Mesothelial cell of epicardium (in vitro differentiated cells): ENCODE measurements around the gene STXBP1. TPM values are rescaled to one million over a fixed set of nuclear protein-coding genes. Genes with fewer than 3 reads are reported as not detected.
A peak's percentile ranks its signal among the peaks of the same experiment; 100 is the strongest.

Experiments
- DNase-seq, 2 experiments: peaks; one replicate each; pipeline ENCODE4 v3.0.0; 2021; ENCODE audit warnings: low spot score in 2 of 2; ENCODE audit not compliant: unreplicated experiment in 2 of 2
- H3K27ac Mint-ChIP-seq: 2 replicates; pipeline ENCODE4 v1.8.0; 2021; ENCODE audit warnings: mixed read lengths
- H3K27me3 Mint-ChIP-seq: 2 replicates; pipeline ENCODE4 v1.8.0; 2021; ENCODE audit warnings: low read depth, mixed read lengths
- H3K36me3 Mint-ChIP-seq: 2 replicates; pipeline ENCODE4 v1.8.0; 2021; ENCODE audit warnings: mixed read lengths
- H3K4me1 Mint-ChIP-seq: 2 replicates; pipeline ENCODE4 v1.8.0; 2021; ENCODE audit warnings: mixed read lengths
- H3K4me3 Mint-ChIP-seq: 2 replicates; pipeline ENCODE4 v1.8.0; 2021; ENCODE audit warnings: mild to moderate bottlenecking, moderate library complexity, mixed read lengths
- H3K9me3 Mint-ChIP-seq: 2 replicates; pipeline ENCODE4 v1.8.0; 2021; ENCODE audit warnings: mixed read lengths
- CTCF ChIP-seq: fragments of 200-600 bp; sonication (generic); IDR thresholded peaks from one replicate; pipeline ENCODE4 v1.5.0; 2021; ENCODE audit warnings: antibody characterized with exemption; ENCODE audit not compliant: unreplicated experiment
- total RNA-seq: library from RNA; stranded (reverse); gene quantifications from 3 replicates; pipeline ENCODE4 v1.2.1, GENCODE V29; 2021

Gene STXBP1
- total RNA-seq, 1 donor from 2014 or later, result 105 TPM

- Mint-ChIP-seq H3K4me1 (peaks cover 13% of the 10 kb centered on the region), H3K36me3 (no peaks in the 10 kb centered on the region), H3K27ac (no peak overlapping the region), H3K9me3 (no peaks in the 10 kb centered on the region), H3K27me3 (peaks cover 13% of the 10 kb centered on the region), H3K4me3 (no peak overlapping the region)
- DNase-seq, result no peak
- TF ChIP-seq CTCF, result no peak
Observed at GRCh38 chr9:127739614-127740330, 127.7 kb downstream of the STXBP1 start.

GRCh38 chr9:127741831-127742434, 129.9 kb downstream of the STXBP1 start:
- TF ChIP-seq CTCF, result no peak
- no peak for DNase-seq
- H3K27me3 Mint-ChIP-seq, result peaks cover 12% of the 10 kb centered on the region
- H3K4me3 Mint-ChIP-seq, result peak overlapping the region; percentile 63
- no peaks in the 10 kb centered on the region for H3K9me3 Mint-ChIP-seq
- H3K4me1 Mint-ChIP-seq, result peaks cover 13% of the 10 kb centered on the region
- peak overlapping the region; percentile 59 for H3K27ac Mint-ChIP-seq
- H3K36me3 Mint-ChIP-seq, result no peaks in the 10 kb centered on the region

Other genes starting within 250 kb of the STXBP1 start
- gene SLC2A8, start 215.1 kb upstream of the STXBP1 start, total RNA-seq, result 30.9 to 36.0 TPM (median 32.7 TPM) in 3 replicates
- 11.0 to 12.1 TPM (median 11.6 TPM) in 3 replicates for gene ZNF79, start 187.9 kb upstream of the STXBP1 start, total RNA-seq
- gene RPL12, start 160.9 kb upstream of the STXBP1 start, total RNA-seq, result 1,125 to 1,180 TPM (median 1,165 TPM) in 3 replicates
- 27.1 to 28.0 TPM (median 27.4 TPM) in 3 replicates for gene LRSAM1, start 160.8 kb upstream of the STXBP1 start, total RNA-seq
- gene CFAP157, start 94.7 kb downstream of the STXBP1 start, total RNA-seq, result 0.34 to 0.49 TPM (median 0.41 TPM) in 3 replicates
- gene PTRH1, start 103.4 kb downstream of the STXBP1 start, total RNA-seq, result 9.4 to 10.3 TPM (median 9.5 TPM) in 3 replicates
- gene TTC16, start 103.8 kb downstream of the STXBP1 start, total RNA-seq, result 0.07 TPM in 1 of 3 replicates, not detected in the others
- gene TOR2A, start 123.0 kb downstream of the STXBP1 start, total RNA-seq, result 14.0 to 17.3 TPM (median 15.9 TPM) in 3 replicates
- gene SH2D3C, start 166.4 kb downstream of the STXBP1 start, total RNA-seq, result 3.4 to 3.9 TPM (median 3.7 TPM) in 3 replicates
- gene CDK9, start 173.8 kb downstream of the STXBP1 start, total RNA-seq, result 110 to 120 TPM (median 112 TPM) in 3 replicates
- gene FPGS, start 190.6 kb downstream of the STXBP1 start, total RNA-seq, result 58.1 to 61.4 TPM (median 58.2 TPM) in 3 replicates
- gene ENG, start 242.4 kb downstream of the STXBP1 start, total RNA-seq, result 7.3 to 8.5 TPM (median 8.1 TPM) in 3 replicates